ENCODE data around the gene PLCB4.

Gene PLCB4

GRCh38 chr20:9109566-9109965 is 40.7 kb downstream of the PLCB4 start:
- DNase-seq = no peak

GRCh38 chr20:9110365-9110764 is 41.5 kb downstream of the PLCB4 start:
- no peak for DNase-seq

GRCh38 chr20:9110916-9111432 is 42.1 kb downstream of the PLCB4 start:
- DNase-seq = no peak

GRCh38 chr20:9112541-9113515 is 43.9 kb downstream of the PLCB4 start:
- DNase-seq = no peak

GRCh38 chr20:9114709-9115108 is 45.8 kb downstream of the PLCB4 start:
- no peak for DNase-seq

GRCh38 chr20:9117548-9117947 is 48.7 kb downstream of the PLCB4 start:
- DNase-seq = no peak

GRCh38 chr20:9119776-9120175 is 50.9 kb downstream of the PLCB4 start:
- no peak for DNase-seq

GRCh38 chr20:9121211-9121610 is 52.3 kb downstream of the PLCB4 start:
- DNase-seq = no peak

GRCh38 chr20:9122571-9122970 is 53.7 kb downstream of the PLCB4 start:
- no peak for DNase-seq

- no peak for DNase-seq
Measured at GRCh38 chr20:9126527-9126926, 57.6 kb downstream of the PLCB4 start.

GRCh38 chr20:9128568-9128967 is 59.7 kb downstream of the PLCB4 start:
- no peak for DNase-seq

- DNase-seq = no peak
Measured at GRCh38 chr20:9129756-9130155, 60.9 kb downstream of the PLCB4 start.

GRCh38 chr20:9130521-9130920 is 61.6 kb downstream of the PLCB4 start:
- DNase-seq = no peak

- DNase-seq = no peak
Measured at GRCh38 chr20:9131841-9132240, 63.0 kb downstream of the PLCB4 start.

GRCh38 chr20:9134346-9134745 is 65.5 kb downstream of the PLCB4 start:
- no peak for DNase-seq

- DNase-seq = no peak
Measured at GRCh38 chr20:9136114-9136513, 67.2 kb downstream of the PLCB4 start.

- DNase-seq = no peak
Measured at GRCh38 chr20:9137001-9137400, 68.1 kb downstream of the PLCB4 start.

GRCh38 chr20:9139106-9139833 is 70.4 kb downstream of the PLCB4 start:
- no peak for DNase-seq

GRCh38 chr20:9140162-9140760 is 71.4 kb downstream of the PLCB4 start:
- DNase-seq = no peak

GRCh38 chr20:9141070-9141469 is 72.2 kb downstream of the PLCB4 start:
- no peak for DNase-seq

GRCh38 chr20:9141921-9142320 is 73.0 kb downstream of the PLCB4 start:
- DNase-seq = no peak

GRCh38 chr20:9142809-9143208 is 73.9 kb downstream of the PLCB4 start:
- no peak for DNase-seq

- no peak for DNase-seq
Measured at GRCh38 chr20:9143926-9144325, 75.0 kb downstream of the PLCB4 start.

Data from stimulated activated CD8-positive, alpha-beta memory T cell treated with anti-CD3 and anti-CD28 coated beads, Interleukin-4, amount 100 ng/mL, for 48 hours (primary cell).